Heart right ventricle (tissue), 16 donors: Measurements from ENCODE around the gene ENPP4. TPM values are rescaled to one million over a fixed set of nuclear protein-coding genes. Genes with fewer than 3 reads are reported as not detected.

Experiments used
- ATAC-seq, 8 donors: fragments of 200-7000 bp; cut with Tn5 transposase; one replicate each; pipeline ENCODE4 v1.9.1; 2020; ENCODE audit warnings: mild to moderate bottlenecking in 8 of 8, moderate library complexity in 8 of 8, moderate number of reproducible peaks in 1 of 8
- DNase-seq, 2 donors: peaks; one replicate each; pipeline ENCODE4 v3.0.0-alpha.2; 2020
- H3K27ac ChIP-seq, 10 donors: fragments of 200-600 bp; sonication (generic) in 2 of 10; one replicate each; pipeline versions ENCODE4 v1.5.0 to v1.8.0; 2020 to 2022; ENCODE audit warnings: mild to moderate bottlenecking in 3 of 10
- H3K27me3 ChIP-seq, 7 donors: fragments of 200-600 bp; one replicate each; pipeline ENCODE4 v1.8.0; 2021 to 2022; ENCODE audit warnings: mild to moderate bottlenecking in 2 of 7
- H3K36me3 ChIP-seq, 9 donors: fragments of 200-600 bp; sonication (generic) in 1 of 9; one replicate each; pipeline versions ENCODE4 v1.5.0 to v1.8.0; 2020 to 2022; ENCODE audit warnings: mild to moderate bottlenecking in 2 of 9
- H3K4me1 ChIP-seq, 9 donors: fragments of 200-600 bp; sonication (generic) in 1 of 9; one replicate each; pipeline versions ENCODE4 v1.5.0 to v1.8.0; 2020 to 2022; ENCODE audit warnings: mild to moderate bottlenecking in 4 of 9
- H3K4me3 ChIP-seq, 10 donors: fragments of 200-600 bp; sonication (generic) in 2 of 10; one replicate each; pipeline versions ENCODE4 v1.5.0 to v1.8.0; 2020 to 2022; ENCODE audit warnings: mild to moderate bottlenecking in 7 of 10, moderate library complexity in 2 of 10
- H3K9me3 ChIP-seq, 11 donors: fragments of 200-600 bp in 10 of 11; sonication (generic) in 2 of 11; one replicate each; pipeline versions ENCODE4 v1.5.0 to v1.8.0; 2013 to 2022; ENCODE audit warnings: mild to moderate bottlenecking in 2 of 11, control low read depth in 1 of 11, moderate library complexity in 1 of 11
- WGBS, 2 donors: extraction: QIAGEN DNeasy Blood & Tissue Kit; methylation state at CpG; one replicate each; pipeline ENCODE4 v1.1.7; 2013; ENCODE audit warnings: inconsistent platforms in 1 of 2; 5-methylcytosine and 5-hydroxymethylcytosine counted together
- intact Hi-C, 10 donors: fragments of 100-400 bp; cut with DNase I; formaldehyde crosslinking; loops; one replicate each; pipeline versions ENCODE4 v1.11.1 to v1.14.2; 2022
- polyA plus RNA-seq, 2 donors: library from polyadenylated mRNA; stranded (reverse); fragments of 200-250 nt; gene quantifications; one replicate each; pipeline ENCODE4 v1.2.3, GENCODE V29; 2013
- total RNA-seq, 10 donors: library from RNA; stranded (reverse); fragmentation: NEBNext Ultra II Directional in 3 of 10; extraction: Animal tissue kit (Norgen Biotek cat#: 25700) in 3 of 10; gene quantifications; one replicate each; pipeline versions ENCODE4 v1.2.1 to v1.2.4, GENCODE V29; 2021 to 2023
- TF ChIP-seq, protein P1 (sequence below), 9 donors: fragments of 200-600 bp; sonication (generic) in 2 of 9; IDR thresholded peaks; one replicate each; pipeline versions ENCODE4 v1.5.0 to v1.8.0; 2021 to 2022; ENCODE audit warnings: antibody characterized with exemption in 9 of 9, mild to moderate bottlenecking in 5 of 9, moderate library complexity in 1 of 9
- donor health status: Arrhythmogenic right ventricular cardiomyopathy.
- donor health status: ischemic (EF 13 %, LVEDD 7.1; RV severe dilation, severe dysfunction).
- donor health status: healthy with polysubstance abuse.
- donor health status: DM: no; HTN: yes; CAD: no.
- donor health status: DM: no; HTN: no; CAD: no.
- donor health status: ischemic (EF 25% LVEDD 6.9; RV normal size, moderate dysfunction).
- donor health status: ischemic (EF 25% LVEDD 5.7; RV mildly dilated, moderate dysfunction).
- donor health status: healthy.
- donor health status: DM: yes; HTN: yes; CAD: no.
- donor health status: Ischemic cardiomyopathy.
- donor health status: ischemic (EF 35%, LVEDD 5.7; RV mildly dilated, moderate dysfunction).
- donor health status: nonischemic (EF 11% LVEDD 7.7; RV severe dilation, severe dysfunction).
- donor health status: DM: yes; HTN: yes; CAD: no.
- donor health status: PGD.
- donor health status: ischemic (EF 29% LVEDD 5.4; RV normal size, mild dysfunction).
- donor health status: nonischemic (EF 23%, LVEDD 6.1; RV moderate dilation, normal function).

Gene ENPP4
- total and polyA plus RNA-seq, 12 donors, result 9.2 to 23.8 (median 18.8) TPM

DNA sequence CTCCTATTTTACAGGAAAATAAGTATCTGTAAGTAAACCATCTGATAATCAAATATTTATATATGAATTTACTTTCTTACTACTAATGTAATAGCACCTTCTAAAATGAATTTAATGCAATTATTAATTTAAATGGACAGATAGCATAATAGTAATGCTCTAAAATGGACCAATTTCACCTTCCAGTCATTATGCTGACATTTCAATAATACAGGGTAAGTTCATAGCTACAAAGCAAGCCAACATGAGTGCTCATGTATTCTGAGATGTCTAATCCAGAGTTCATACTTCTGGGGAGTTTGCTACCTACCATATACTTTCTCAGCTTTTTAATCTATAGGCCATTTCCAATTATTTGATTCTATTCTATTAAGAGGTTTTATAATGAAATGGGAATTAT is 29.4 kb downstream of the ENPP4 start:
- Histone ChIP-seq H3K4me1 (no peaks in the 10 kb centered on the region), H3K27ac (no peak overlapping the region), H3K9me3 (no peaks in the 10 kb centered on the region), H3K4me3 (no peak overlapping the region), H3K27me3 (no peaks in the 10 kb centered on the region), H3K36me3 (no peaks in the 10 kb centered on the region)
- intact Hi-C loops, result no loop called here
- TF ChIP-seq, protein P1, sequence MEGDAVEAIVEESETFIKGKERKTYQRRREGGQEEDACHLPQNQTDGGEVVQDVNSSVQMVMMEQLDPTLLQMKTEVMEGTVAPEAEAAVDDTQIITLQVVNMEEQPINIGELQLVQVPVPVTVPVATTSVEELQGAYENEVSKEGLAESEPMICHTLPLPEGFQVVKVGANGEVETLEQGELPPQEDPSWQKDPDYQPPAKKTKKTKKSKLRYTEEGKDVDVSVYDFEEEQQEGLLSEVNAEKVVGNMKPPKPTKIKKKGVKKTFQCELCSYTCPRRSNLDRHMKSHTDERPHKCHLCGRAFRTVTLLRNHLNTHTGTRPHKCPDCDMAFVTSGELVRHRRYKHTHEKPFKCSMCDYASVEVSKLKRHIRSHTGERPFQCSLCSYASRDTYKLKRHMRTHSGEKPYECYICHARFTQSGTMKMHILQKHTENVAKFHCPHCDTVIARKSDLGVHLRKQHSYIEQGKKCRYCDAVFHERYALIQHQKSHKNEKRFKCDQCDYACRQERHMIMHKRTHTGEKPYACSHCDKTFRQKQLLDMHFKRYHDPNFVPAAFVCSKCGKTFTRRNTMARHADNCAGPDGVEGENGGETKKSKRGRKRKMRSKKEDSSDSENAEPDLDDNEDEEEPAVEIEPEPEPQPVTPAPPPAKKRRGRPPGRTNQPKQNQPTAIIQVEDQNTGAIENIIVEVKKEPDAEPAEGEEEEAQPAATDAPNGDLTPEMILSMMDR (IDR thresholded peaks at IDR 0.05), result no peak
- DNase-seq (no peak), ATAC-seq (no peak)

GRCh38 chr6:46160102-46160501 is 30.3 kb downstream of the ENPP4 start:
- no peak overlapping the region for H3K27ac ChIP-seq
- H3K36me3 ChIP-seq, result no peaks in the 10 kb centered on the region
- intact Hi-C loops, result no loop called here
- WGBS, 2 donors, result 95 to 96% methylated on average over 5 of the region's 5 CpGs
- DNase-seq (no peak), ATAC-seq (no peak)
- no peaks in the 10 kb centered on the region for H3K4me1 ChIP-seq
- H3K4me3 ChIP-seq, result no peak overlapping the region
- H3K27me3 ChIP-seq, result no peaks in the 10 kb centered on the region
- TF ChIP-seq, protein P1 (IDR thresholded peaks at IDR 0.05), result no peak
- no peaks in the 10 kb centered on the region for H3K9me3 ChIP-seq

DNA sequence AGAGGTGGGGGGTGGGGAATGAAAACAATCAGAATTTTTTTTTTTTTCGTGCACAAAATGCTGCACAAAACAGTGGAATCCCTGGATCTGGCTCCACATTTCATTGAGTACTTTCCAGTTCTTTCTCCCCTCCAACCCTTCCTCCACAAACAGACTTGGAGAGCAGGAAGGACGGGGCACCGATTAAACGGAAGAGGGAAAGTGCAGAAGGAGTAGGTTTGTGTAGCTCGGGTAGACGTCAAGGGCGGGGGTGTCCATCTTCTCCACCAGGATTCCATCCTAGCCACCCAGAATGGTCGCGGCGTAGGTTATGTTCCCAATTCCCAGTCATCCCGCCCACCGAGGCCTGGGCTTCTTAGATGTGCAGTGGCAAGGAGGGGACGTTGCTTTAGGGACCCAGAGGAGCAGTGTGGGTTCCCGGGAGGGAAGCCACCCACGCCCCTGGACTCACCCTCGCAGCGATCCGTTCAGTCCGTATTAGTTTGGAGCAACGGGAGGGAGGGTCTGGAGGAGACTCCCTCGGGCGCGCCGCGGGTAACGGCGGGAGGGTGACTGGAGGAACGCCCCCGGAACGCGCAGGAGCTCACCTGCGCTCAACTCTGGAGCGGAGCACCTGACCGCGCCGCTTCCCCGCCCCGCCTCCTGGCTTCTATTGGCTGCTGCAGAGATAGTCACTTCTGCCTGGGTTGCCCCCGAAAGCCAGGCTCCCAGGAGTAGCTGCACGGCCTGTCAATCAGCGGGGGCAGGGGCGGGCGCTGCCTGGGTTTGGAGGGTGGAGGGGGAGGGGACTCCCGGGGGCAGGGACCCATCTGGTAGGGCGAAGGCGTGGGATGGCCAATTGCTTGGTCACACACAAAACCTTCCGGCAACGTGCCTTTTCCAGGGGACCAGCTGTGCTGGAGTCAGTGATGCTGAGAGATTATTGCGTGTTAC is 40.8 kb downstream of the ENPP4 start, which contains the start of gene ENPP5:
ENPP5 (minus strand) TSS at position 624 of the 933 bp plus-strand sequence. CDS start 2,718 bp downstream, outside the sequence.
- peak; percentile 70 to 74 for DNase-seq
- Histone ChIP-seq H3K4me3 (peak within 1 kb of the TSS; percentile 49 to 76 (median 66)), H3K36me3 (no peaks in the 10 kb centered on the region), H3K9me3 (no peaks in the 10 kb centered on the region), H3K27ac (no peak within 1 kb of the TSS), H3K4me1 (peaks cover 0 to 14% (median 8%) of the 10 kb centered on the region in 9 donors), H3K27me3 (peaks cover 0 to 28% (median 4%) of the 10 kb centered on the region in 7 donors)
- 1% methylated on average over 49 of the region's 49 CpGs for WGBS, 2 donors
- intact Hi-C loops, result no loop called here
- peak; percentile 91 to 99 (median 97) for ATAC-seq
- TF ChIP-seq, protein P1 (IDR thresholded peaks at IDR 0.05), result no peak

DNA sequence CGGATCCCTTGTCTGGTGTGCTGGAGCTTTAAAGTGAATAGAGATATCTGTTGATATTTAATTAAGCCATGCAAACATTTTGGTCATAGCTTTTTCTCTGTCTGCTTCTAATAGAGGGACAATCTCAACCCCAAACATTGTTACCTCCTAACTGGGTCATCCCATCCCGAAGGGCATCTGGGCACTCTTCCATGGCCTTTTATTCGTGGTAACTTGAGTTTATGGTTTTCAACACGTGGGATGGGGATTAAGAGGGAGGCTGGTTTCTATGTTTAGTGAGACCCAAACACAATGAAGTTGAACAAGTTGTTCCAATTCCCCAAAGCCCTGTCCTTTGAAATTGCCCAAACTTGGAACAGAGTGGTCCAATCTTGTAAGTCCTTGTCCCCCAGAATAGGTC is 42.4 kb downstream of the ENPP4 start:
- intact Hi-C loops, result no loop called here
- ATAC-seq (no peak), DNase-seq (no peak)
- Histone ChIP-seq H3K4me3 (no peak overlapping the region), H3K36me3 (no peaks in the 10 kb centered on the region), H3K27me3 (peaks cover 0 to 28% (median 4%) of the 10 kb centered on the region in 7 donors), H3K9me3 (no peaks in the 10 kb centered on the region), H3K4me1 (peaks cover 0 to 14% (median 8%) of the 10 kb centered on the region in 9 donors), H3K27ac (no peak overlapping the region)
- TF ChIP-seq, protein P1 (IDR thresholded peaks at IDR 0.05), result no peak
- WGBS, 2 donors, result 57 to 64% methylated on average over 4 of the region's 4 CpGs
